H1 (cell line): ENCODE results near the gene PIGH. TPM values are rescaled to one million over a fixed set of nuclear protein-coding genes. Genes with fewer than 3 reads are reported as not detected.

ENCODE experiments used
- BACH1 ChIP-seq: IDR thresholded peaks from 2 replicates; pipeline ENCODE4 v1.6.1; 2012; ENCODE audit warnings: low read length, improper control_type of control experiment
- GABPA ChIP-seq: IDR thresholded peaks from 2 replicates; pipeline ENCODE4 v1.6.1; 2011; ENCODE audit warnings: mild to moderate bottlenecking, low read length, moderate library complexity, borderline replicate concordance; ENCODE audit not compliant: insufficient read depth
- HDAC6 ChIP-seq: IDR thresholded peaks from one replicate; pipeline ENCODE4 v1.7.1; 2012; ENCODE audit warnings: low read depth, mild to moderate bottlenecking, inconsistent platforms, low read length, moderate library complexity
- NRF1 ChIP-seq: IDR thresholded peaks from 2 replicates; pipeline ENCODE4 v1.6.1; 2011; ENCODE audit warnings: mild to moderate bottlenecking, low read depth, low read length, improper control_type of control experiment
- polyA plus RNA-seq, 7 experiments: library from polyadenylated mRNA; depleted of rRNA in 3 of 7; stranded (reverse) in 5 of 7; unstranded in 2 of 7; fragments of >200 nt in 5 of 7; fragments of 200-250 nt in 2 of 7; gene quantifications; 1 replicate in 5 of 7; 2 replicates in 1 of 7; 4 replicates in 1 of 7; pipeline versions ENCODE4 v1.2.1 to v1.2.3, GENCODE V29; 2011 to 2013; ENCODE audit warnings: missing spikeins in 2 of 7, mixed read lengths in 2 of 7
- total RNA-seq: library from RNA; stranded (reverse); fragmentation: NEBNext Ultra II Directional; extraction: Animal tissue kit (Norgen Biotek cat#: 25700); gene quantifications from 2 replicates; pipeline ENCODE4 v1.2.1, GENCODE V29; 2021

The PIGH gene
- total and polyA plus RNA-seq, 2 of the 8 experiments (the other 6 are each of a cell fraction or from before 2014, with no cell fraction given) = 7.2 to 8.6 TPM

- TF ChIP-seq HDAC6 = no peak
- no peak for TF ChIP-seq NRF1
- TF ChIP-seq BACH1 = no peak
- TF ChIP-seq GABPA = no peak
Observed at GRCh38 chr14:67633451-67634147, 33.5 kb upstream of the PIGH start (continued).
